Astrocyte (in vitro differentiated cells and primary cell): Measurements from ENCODE around the gene ALK.

ENCODE experiments used
- EZH2 ChIP-seq: IDR thresholded peaks from 2 replicates; pipeline ENCODE4 v1.6.1; 2012; ENCODE audit warnings: mild to moderate bottlenecking, low read length, inconsistent platforms; ENCODE audit not compliant: insufficient read depth
- TF ChIP-seq, protein P1 (sequence below): IDR thresholded peaks from 2 replicates; pipeline ENCODE4 v1.5.1; 2011; ENCODE audit warnings: low read depth, mild to moderate bottlenecking, inconsistent platforms, low read length, moderate library complexity; ENCODE audit not compliant: insufficient read depth

DNA sequence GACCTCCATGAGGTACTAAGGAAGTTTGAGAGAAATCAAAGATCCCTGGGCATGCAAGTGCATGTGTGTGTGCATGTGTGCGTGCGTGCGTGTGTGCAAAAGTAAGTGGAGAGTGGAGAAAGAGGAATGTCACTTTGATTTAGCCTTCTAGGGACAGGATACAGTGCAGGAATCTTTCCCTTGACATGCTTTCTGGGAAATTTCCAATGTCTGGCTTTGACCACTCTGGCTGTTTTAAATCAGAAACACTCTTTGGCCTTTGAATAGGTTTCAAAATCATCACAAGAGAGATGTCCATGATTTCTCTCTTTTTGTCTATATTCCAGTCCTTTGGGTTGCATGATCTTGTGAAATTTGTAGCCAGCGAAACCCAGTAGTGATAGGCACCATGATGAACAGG, 162.0 kb downstream of the ALK start:
- TF ChIP-seq, protein P1, sequence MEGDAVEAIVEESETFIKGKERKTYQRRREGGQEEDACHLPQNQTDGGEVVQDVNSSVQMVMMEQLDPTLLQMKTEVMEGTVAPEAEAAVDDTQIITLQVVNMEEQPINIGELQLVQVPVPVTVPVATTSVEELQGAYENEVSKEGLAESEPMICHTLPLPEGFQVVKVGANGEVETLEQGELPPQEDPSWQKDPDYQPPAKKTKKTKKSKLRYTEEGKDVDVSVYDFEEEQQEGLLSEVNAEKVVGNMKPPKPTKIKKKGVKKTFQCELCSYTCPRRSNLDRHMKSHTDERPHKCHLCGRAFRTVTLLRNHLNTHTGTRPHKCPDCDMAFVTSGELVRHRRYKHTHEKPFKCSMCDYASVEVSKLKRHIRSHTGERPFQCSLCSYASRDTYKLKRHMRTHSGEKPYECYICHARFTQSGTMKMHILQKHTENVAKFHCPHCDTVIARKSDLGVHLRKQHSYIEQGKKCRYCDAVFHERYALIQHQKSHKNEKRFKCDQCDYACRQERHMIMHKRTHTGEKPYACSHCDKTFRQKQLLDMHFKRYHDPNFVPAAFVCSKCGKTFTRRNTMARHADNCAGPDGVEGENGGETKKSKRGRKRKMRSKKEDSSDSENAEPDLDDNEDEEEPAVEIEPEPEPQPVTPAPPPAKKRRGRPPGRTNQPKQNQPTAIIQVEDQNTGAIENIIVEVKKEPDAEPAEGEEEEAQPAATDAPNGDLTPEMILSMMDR: no peak
- TF ChIP-seq EZH2: no peak
